GM13976 (cell line): ENCODE data around the gene LGR5.
"Not testable (repeated sequence)": the region's sequence is repeated elsewhere in the genome, so short reads cannot be mapped to it uniquely, and the experiment has no call there.

Experiments
- DNase-seq: peaks from one replicate; pipeline ENCODE4 v3.0.0; 2012; ENCODE audit warnings: low spot score
- in situ Hi-C: fragments of 300-500 bp; cut with MboI; formaldehyde crosslinking; loops from one replicate; pipeline ENCODE4 v1.12.0; 2022; ENCODE audit warnings: low sequenced_read_pairs, mixed read lengths, inconsistent platforms; ENCODE audit not compliant: unreplicated experiment
- TF ChIP-seq, protein P1 (sequence below): IDR thresholded peaks from 2 replicates; pipeline ENCODE4 v1.5.1; 2012; ENCODE audit warnings: borderline replicate concordance, mild to moderate bottlenecking; ENCODE audit not compliant: insufficient read depth; ENCODE audit errors: extremely low read depth, missing control alignments, control extremely low read depth

The LGR5 gene

DNA sequence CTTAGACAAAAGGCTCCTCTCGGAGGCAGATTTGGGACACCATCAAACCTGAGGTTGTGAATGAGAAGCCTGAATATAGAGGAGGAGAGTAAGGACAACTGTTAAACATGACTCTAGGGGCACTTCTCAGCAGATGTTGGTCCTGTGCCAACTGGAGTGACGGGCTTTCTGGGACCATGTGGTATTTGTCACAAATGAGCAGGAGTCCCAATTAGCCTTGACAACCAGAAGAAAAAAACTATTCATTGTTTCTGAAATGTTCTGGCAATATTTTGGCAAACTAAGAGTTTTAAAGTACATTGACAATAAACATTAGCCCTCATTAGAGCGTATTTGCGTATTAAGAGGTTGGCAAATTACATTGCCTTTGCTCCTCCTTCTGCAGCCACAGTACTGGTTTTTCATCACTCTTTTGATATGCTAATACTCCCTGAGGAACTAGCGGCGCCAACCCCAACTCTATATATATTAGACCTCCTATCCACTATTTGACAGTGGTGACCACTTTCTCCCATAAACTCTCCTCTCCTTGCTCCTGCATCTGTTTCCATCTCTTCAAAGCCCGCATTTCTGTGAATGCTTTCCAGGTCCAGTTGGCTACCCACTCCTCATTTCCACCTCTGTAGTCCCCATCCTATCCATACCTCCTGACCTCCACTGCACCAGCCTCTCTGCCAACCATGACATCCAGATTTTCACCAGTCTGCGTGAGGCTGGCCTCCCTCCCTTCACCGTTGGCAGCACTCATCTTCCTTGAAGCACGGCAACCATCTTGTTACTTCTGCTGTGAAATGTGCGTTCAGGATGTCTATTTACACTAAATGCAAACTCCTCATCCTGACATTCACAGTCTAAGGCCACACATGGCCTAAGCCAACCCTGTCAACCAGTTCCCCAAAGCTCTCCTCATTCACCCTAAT, 123.3 kb downstream of the LGR5 start:
- no peak for DNase-seq
- TF ChIP-seq, protein P1, sequence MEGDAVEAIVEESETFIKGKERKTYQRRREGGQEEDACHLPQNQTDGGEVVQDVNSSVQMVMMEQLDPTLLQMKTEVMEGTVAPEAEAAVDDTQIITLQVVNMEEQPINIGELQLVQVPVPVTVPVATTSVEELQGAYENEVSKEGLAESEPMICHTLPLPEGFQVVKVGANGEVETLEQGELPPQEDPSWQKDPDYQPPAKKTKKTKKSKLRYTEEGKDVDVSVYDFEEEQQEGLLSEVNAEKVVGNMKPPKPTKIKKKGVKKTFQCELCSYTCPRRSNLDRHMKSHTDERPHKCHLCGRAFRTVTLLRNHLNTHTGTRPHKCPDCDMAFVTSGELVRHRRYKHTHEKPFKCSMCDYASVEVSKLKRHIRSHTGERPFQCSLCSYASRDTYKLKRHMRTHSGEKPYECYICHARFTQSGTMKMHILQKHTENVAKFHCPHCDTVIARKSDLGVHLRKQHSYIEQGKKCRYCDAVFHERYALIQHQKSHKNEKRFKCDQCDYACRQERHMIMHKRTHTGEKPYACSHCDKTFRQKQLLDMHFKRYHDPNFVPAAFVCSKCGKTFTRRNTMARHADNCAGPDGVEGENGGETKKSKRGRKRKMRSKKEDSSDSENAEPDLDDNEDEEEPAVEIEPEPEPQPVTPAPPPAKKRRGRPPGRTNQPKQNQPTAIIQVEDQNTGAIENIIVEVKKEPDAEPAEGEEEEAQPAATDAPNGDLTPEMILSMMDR, result no peak
- in situ Hi-C loops, result no loop called here

DNA sequence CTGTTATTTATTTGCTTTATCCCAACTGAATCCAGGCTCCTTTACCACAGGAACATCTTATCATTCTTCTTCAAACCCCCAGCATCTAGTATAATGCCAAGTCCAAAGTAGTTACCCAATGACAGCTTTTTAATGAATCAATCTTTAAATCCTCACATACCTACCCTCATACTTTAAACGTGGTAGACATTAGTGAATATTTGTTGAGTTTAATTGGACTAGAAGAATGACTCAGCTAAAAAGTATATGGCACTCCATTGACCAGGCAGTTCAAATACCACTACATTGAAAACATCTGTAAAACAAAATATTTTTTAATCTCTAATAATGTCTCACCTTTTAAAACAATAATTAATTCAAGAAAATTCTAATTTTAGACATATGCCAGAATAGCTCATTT, 125.9 kb downstream of the LGR5 start:
- DNase-seq, result no peak
- in situ Hi-C loops, result no loop called here
- TF ChIP-seq, protein P1, result no peak

DNA sequence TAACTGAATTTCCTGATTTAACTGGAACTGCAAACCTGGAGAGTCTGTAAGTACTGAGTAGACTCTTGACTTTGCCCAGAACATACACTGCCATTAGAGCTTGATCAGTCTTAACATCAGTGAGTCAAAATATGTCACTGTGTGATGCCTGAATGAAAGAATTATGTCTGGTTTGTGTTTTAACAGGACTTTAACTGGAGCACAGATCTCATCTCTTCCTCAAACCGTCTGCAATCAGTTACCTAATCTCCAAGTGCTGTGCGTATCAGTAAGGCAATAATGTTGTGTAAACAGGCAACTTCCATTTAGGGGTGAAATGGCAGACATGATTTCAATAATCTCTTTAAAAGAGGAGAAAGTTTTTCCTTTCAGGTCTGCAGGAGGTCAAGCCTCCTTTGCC, 127.1 kb downstream of the LGR5 start:
- TF ChIP-seq, protein P1, result no peak
- in situ Hi-C loops, result no loop called here
- DNase-seq, result no peak

DNA sequence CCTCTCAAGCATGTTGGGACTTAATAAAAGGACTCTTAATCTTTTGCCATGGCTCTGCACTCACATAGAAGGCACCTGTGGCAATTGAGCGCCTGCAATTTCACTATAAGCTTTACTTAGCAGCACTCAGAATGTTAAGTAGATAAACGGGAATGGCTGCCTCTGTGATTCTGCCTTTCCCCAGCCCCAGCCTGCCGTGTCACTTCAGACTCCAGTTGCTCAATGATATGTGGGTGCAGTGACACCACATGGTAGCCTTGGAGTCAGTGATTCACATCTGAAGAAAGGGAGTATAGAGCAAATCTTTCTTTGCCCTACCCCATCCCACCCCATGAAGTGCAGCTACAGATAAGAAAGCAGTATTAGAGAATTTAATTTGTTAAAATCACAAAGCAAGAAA, 127.9 kb downstream of the LGR5 start:
- in situ Hi-C loops, result no loop called here
- TF ChIP-seq, protein P1, result no peak
- no peak for DNase-seq

DNA sequence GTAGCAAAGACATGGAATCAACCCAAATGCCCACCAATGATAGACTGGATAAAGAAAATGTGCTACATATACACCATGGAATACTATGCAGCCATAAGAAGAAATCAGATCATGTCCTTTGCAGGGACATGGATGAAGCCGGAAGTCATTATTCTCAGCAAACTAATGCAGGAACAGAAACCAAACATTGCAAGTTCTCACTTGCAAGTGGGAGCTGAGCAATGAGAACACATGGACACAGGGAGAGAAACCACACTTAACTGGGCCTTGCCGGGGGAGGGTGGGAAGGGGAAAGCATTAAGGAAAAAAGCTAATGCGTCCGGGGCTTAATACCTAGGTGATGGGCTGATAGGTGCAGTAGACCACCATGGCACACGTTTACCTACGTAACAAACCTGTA, 130.3 kb downstream of the LGR5 start:
- DNase-seq, in situ Hi-C loops: not testable (repeated sequence)

DNA sequence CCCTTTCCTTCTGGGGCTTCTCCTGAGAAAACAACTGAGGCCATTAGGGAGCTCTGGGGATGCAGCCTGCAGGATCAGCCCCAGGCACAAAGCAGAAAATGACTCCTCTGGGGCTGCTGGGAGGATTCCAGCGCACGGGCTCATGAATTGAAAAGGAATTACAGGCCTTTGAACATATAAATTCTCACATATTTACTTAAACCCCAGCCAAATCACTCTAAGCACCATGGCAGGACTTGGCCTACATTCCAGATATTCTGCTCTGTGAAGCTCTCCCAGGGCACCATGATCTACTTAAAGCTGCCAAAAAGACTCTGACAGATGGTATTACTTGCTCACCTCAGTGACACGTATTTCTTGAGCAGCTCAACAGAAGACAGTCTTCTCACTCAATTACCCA, 136.9 kb downstream of the LGR5 start:
- TF ChIP-seq, protein P1, result no peak
- in situ Hi-C loops, result no loop called here
- DNase-seq, result no peak

DNA sequence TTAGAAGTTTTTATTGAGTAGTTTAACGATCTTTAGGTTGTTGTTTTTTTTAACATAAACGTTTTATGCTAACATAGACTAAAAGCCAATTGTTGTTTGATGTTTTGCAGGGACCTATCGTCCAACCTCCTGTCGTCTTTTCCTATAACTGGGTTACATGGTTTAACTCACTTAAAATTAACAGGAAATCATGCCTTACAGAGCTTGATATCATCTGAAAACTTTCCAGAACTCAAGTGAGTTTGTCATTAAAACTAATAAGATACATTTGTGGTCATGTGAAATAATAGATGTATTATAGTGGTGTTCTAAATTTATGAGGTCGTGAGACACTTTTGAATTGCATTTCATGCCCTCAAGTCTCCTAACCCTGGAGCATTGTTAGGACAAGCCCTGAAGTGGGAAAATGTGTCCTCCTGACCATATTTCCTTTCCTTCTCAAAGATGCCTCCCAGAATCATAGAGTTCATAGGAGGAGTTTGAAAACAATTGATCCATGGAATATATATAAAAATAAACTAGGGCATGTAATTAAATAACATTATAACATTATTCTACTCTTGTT, 139.2 kb downstream of the LGR5 start:
- in situ Hi-C loops, result no loop called here
- TF ChIP-seq, protein P1, result no peak

More for the DNA sequence above, 139.2 kb downstream of the LGR5 start:
- DNase-seq, result no peak
